Fibroblast of lung (primary cell): ENCODE measurements around the gene TGM2.

Source experiments
- CTCF ChIP-seq, 2 donors: IDR thresholded peaks in 1 of 2; conservative IDR thresholded peaks in 1 of 2; 1 replicate in 1 of 2; 2 replicates in 1 of 2; pipeline ENCODE4 v1.5.1; 2011 to 2012; ENCODE audit warnings: low read length in 2 of 2, control low read depth in 1 of 2, inconsistent platforms in 1 of 2, low read depth in 1 of 2, mild to moderate bottlenecking in 1 of 2
- EZH2 ChIP-seq: IDR thresholded peaks from 2 replicates; pipeline ENCODE4 v1.5.1; 2012; ENCODE audit warnings: low read length, control low read depth, mild to moderate bottlenecking; ENCODE audit errors: missing control alignments

GRCh38 chr20:38143238-38143645 is 21.8 kb downstream of the TGM2 start:
- TF ChIP-seq CTCF (conservative IDR thresholded peaks at IDR 0.05 in 1 of 2, IDR thresholded peaks at IDR 0.05 in 1 of 2; ENCODE audit: low read depth in 1 of 2, low read length in 2 of 2) (no peak), EZH2 (no peak)
